OCI-LY7 (cell line): ENCODE results near the gene WDR4.

ENCODE experiments used
- EZH2phosphoT487 ChIP-seq: fragments of 200-600 bp; sonication (generic); IDR thresholded peaks from 2 replicates; pipeline ENCODE4 v1.6.1; 2018; ENCODE audit warnings: low read depth, borderline replicate concordance, mild to moderate bottlenecking, mixed run types, antibody characterized with exemption, low read length, moderate library complexity, mixed read lengths
- TF ChIP-seq, protein P1 (sequence below): fragments of 200-600 bp; sonication (generic); conservative IDR thresholded peaks from 2 replicates; pipeline ENCODE4 v1.5.1; 2014; ENCODE audit warnings: mild to moderate bottlenecking, antibody characterized with exemption, low read length, moderate library complexity, mixed read lengths

DNA sequence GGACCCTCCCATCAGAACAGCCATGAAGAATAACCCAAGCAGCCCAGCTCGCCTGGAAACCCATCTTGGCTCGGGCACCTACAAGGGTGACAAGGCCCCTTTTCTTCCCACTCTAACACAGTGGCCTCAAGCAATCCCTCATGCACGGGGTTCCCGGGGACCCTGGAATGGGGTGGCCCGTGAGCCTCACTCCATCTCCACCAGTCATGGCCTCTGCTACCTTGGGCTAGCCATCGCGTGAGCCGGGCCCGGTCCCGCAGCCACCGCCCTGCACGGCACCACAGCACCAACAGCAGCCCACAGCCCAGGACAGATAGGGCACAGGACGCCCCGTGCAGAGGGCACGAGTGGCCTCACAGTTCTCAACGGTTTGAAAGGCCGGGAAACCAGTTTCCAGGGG, 19.0 kb downstream of the WDR4 start:
- no peak for TF ChIP-seq EZH2phosphoT487
- TF ChIP-seq, protein P1, sequence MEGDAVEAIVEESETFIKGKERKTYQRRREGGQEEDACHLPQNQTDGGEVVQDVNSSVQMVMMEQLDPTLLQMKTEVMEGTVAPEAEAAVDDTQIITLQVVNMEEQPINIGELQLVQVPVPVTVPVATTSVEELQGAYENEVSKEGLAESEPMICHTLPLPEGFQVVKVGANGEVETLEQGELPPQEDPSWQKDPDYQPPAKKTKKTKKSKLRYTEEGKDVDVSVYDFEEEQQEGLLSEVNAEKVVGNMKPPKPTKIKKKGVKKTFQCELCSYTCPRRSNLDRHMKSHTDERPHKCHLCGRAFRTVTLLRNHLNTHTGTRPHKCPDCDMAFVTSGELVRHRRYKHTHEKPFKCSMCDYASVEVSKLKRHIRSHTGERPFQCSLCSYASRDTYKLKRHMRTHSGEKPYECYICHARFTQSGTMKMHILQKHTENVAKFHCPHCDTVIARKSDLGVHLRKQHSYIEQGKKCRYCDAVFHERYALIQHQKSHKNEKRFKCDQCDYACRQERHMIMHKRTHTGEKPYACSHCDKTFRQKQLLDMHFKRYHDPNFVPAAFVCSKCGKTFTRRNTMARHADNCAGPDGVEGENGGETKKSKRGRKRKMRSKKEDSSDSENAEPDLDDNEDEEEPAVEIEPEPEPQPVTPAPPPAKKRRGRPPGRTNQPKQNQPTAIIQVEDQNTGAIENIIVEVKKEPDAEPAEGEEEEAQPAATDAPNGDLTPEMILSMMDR: no peak
